Thyroid gland (tissue), 4 donors: Measurements from ENCODE around the gene GALNT9.

Source experiments
- CTCF ChIP-seq, 6 experiments: fragments of 200-600 bp in 3 of 6; fragments of 450-650 bp in 3 of 6; sonication (generic) in 3 of 6; IDR thresholded peaks; one replicate each; pipeline ENCODE4 v1.5.1; 2016 to 2019; ENCODE audit warnings: antibody characterized with exemption in 6 of 6, mild to moderate bottlenecking in 2 of 6, inconsistent platforms in 1 of 6, moderate library complexity in 1 of 6
- POLR2A ChIP-seq, 2 donors: fragments of 450-650 bp; IDR thresholded peaks; one replicate each; pipeline ENCODE4 v1.6.1; 2017; ENCODE audit warnings: antibody characterized with exemption in 2 of 2, mild to moderate bottlenecking in 2 of 2, moderate library complexity in 1 of 2

- no peak for TF ChIP-seq CTCF (IDR thresholded peaks at IDR 0.05)
- TF ChIP-seq POLR2A (IDR thresholded peaks at IDR 0.05): no peak
Measured at GRCh38 chr12:132313182-132313581, 16.2 kb downstream of the GALNT9 start.
